Epidermal melanocyte (primary cell): ENCODE results near the gene TSFM.
A peak's percentile ranks its signal among the peaks of the same experiment; 100 is the strongest.

ENCODE experiments used
- DNase-seq: peaks from one replicate; pipeline ENCODE4 v3.0.0; 2011; ENCODE audit warnings: low spot score; ENCODE audit not compliant: insufficient read length

The TSFM gene

GRCh38 chr12:57834086-57834876 lies 51.7 kb downstream of the TSFM start:
- DNase-seq = no peak

- no peak for DNase-seq
These were observed 53.0 kb downstream of the TSFM start for GRCh38 chr12:57835366-57836288.

GRCh38 chr12:57836442-57837375 lies 54.1 kb downstream of the TSFM start:
- peak; percentile 83 for DNase-seq

GRCh38 chr12:57837864-57838562 lies 55.4 kb downstream of the TSFM start:
- no peak for DNase-seq

- DNase-seq = no peak
These were observed 56.2 kb downstream of the TSFM start for GRCh38 chr12:57838594-57839302.

- no peak for DNase-seq
These were observed 57.4 kb downstream of the TSFM start for GRCh38 chr12:57839996-57840395.

GRCh38 chr12:57840726-57841125 lies 58.1 kb downstream of the TSFM start:
- no peak for DNase-seq

- no peak for DNase-seq
These were observed 58.9 kb downstream of the TSFM start for GRCh38 chr12:57841445-57841844.

GRCh38 chr12:57842342-57843294 lies 60.0 kb downstream of the TSFM start:
- DNase-seq = no peak

- peak; percentile 66 for DNase-seq
These were observed 62.3 kb downstream of the TSFM start for GRCh38 chr12:57844709-57845477.

- peak; percentile 69 for DNase-seq
These were observed 63.1 kb downstream of the TSFM start for GRCh38 chr12:57845478-57846284.

- DNase-seq = no peak
These were observed 63.6 kb downstream of the TSFM start for GRCh38 chr12:57846285-57846576.

GRCh38 chr12:57846577-57847319 lies 64.2 kb downstream of the TSFM start, which contains the start of gene CTDSP2:
Gene CTDSP2 (minus strand): TSS chr12:57846729. CDS start chr12:57846435, 294 bp downstream.
- peak; percentile 99 for DNase-seq
